CD4-positive, CD25-positive, alpha-beta regulatory T cell (primary cell): ENCODE measurements around the gene FOCAD. TPM values are rescaled to one million over a fixed set of nuclear protein-coding genes. Genes with fewer than 3 reads are reported as not detected.

Source experiments
- ATAC-seq, 2 donors: fragments of 150-1000 bp; cut with Tn5 transposase; one replicate each; pipeline ENCODE4 v1.10.0; 2021; ENCODE audit warnings: low read depth in 2 of 2, moderate number of reproducible peaks in 2 of 2, moderate library complexity in 1 of 2
- DNase-seq, 3 donors: peaks; one replicate each; pipeline versions ENCODE4 v3.0.0 to v3.0.0-alpha.2; 2012 to 2022; ENCODE audit warnings: mixed read lengths in 1 of 3
- H3K27ac ChIP-seq: one replicate; pipeline ENCODE4 v1.7.0; 2013; ENCODE audit warnings: mild to moderate bottlenecking, low read length; ENCODE audit not compliant: insufficient read depth, poor library complexity, severe bottlenecking
- H3K27me3 ChIP-seq: one replicate; pipeline ENCODE4 v1.7.0; 2013; ENCODE audit warnings: low read length; ENCODE audit not compliant: control insufficient read depth, insufficient read depth
- H3K36me3 ChIP-seq: one replicate; pipeline ENCODE4 v1.7.0; 2013; ENCODE audit warnings: mild to moderate bottlenecking, low read length, moderate library complexity; ENCODE audit not compliant: control insufficient read depth, insufficient read depth
- H3K4me1 ChIP-seq: 2 replicates; pipeline ENCODE4 v1.7.0; 2013; ENCODE audit warnings: mild to moderate bottlenecking, low read length; ENCODE audit not compliant: insufficient read depth, control insufficient read depth, poor library complexity, severe bottlenecking
- H3K4me3 ChIP-seq: one replicate; pipeline ENCODE4 v1.7.0; 2013; ENCODE audit warnings: low read depth, mild to moderate bottlenecking, low read length, moderate library complexity
- H3K9me3 ChIP-seq, 2 experiments: 1 replicate in 1 of 2; 2 replicates in 1 of 2; pipeline ENCODE4 v1.7.0; 2013; ENCODE audit warnings: low read length in 2 of 2, mild to moderate bottlenecking in 1 of 2, moderate library complexity in 1 of 2; ENCODE audit not compliant: control insufficient read depth in 2 of 2
- H3K27ac Mint-ChIP-seq, 3 donors: one replicate each; pipeline ENCODE4 v1.8.0; 2020 to 2022; ENCODE audit warnings: mild to moderate bottlenecking in 3 of 3, mixed read lengths in 3 of 3, moderate library complexity in 2 of 3
- H3K27me3 Mint-ChIP-seq: one replicate; pipeline ENCODE4 v1.8.0; 2022; ENCODE audit warnings: mild to moderate bottlenecking, mixed read lengths
- H3K36me3 Mint-ChIP-seq: one replicate; pipeline ENCODE4 v1.8.0; 2020; ENCODE audit warnings: mixed read lengths
- H3K4me1 Mint-ChIP-seq, 4 donors: one replicate each; pipeline ENCODE4 v1.8.0; 2020 to 2022; ENCODE audit warnings: mixed read lengths in 4 of 4, mild to moderate bottlenecking in 1 of 4
- H3K4me3 Mint-ChIP-seq, 4 donors: one replicate each; pipeline ENCODE4 v1.8.0; 2020 to 2022; ENCODE audit warnings: mild to moderate bottlenecking in 4 of 4, mixed read lengths in 4 of 4, moderate library complexity in 3 of 4
- H3K9me3 Mint-ChIP-seq, 7 donors: one replicate each; pipeline ENCODE4 v1.8.0; 2020 to 2022; ENCODE audit warnings: mixed read lengths in 7 of 7, mild to moderate bottlenecking in 3 of 7, moderate library complexity in 2 of 7
- polyA plus RNA-seq, 4 donors: library from polyadenylated mRNA; unstranded; fragments of 300-500 nt; fragmentation: Illumina TruSeq; gene quantifications; one replicate each; pipeline ENCODE4 v1.2.3, GENCODE V29; 2021
- total RNA-seq: library from RNA; stranded (reverse); gene quantifications from one replicate; pipeline ENCODE4 v1.2.3, GENCODE V29; 2022

The FOCAD gene
- total and polyA plus RNA-seq, 5 donors from 2014 or later = 9.0 to 19.6 (median 13.4) TPM

GRCh38 chr9:20978249-20978648, 294.2 kb downstream of the FOCAD start:
- ATAC-seq (no peak), DNase-seq (no peak)
- Histone ChIP-seq H3K36me3 (peaks cover 14% of the 10 kb centered on the region), H3K27ac (no peak overlapping the region), H3K27me3 (no peaks in the 10 kb centered on the region), H3K9me3 (no peaks in the 10 kb centered on the region), H3K4me3 (no peak overlapping the region), H3K4me1 (no peaks in the 10 kb centered on the region)
- Mint-ChIP-seq H3K9me3 (no peaks in the 10 kb centered on the region), H3K4me1 (no peaks in the 10 kb centered on the region), H3K27me3 (no peaks in the 10 kb centered on the region), H3K4me3 (no peak overlapping the region), H3K36me3 (peaks cover 52% of the 10 kb centered on the region), H3K27ac (no peak overlapping the region)

- Histone ChIP-seq H3K27ac (no peak overlapping the region), H3K4me1 (no peaks in the 10 kb centered on the region), H3K4me3 (no peak overlapping the region), H3K27me3 (no peaks in the 10 kb centered on the region), H3K9me3 (no peaks in the 10 kb centered on the region), H3K36me3 (peaks cover 18% of the 10 kb centered on the region)
- H3K9me3 Mint-ChIP-seq = no peaks in the 10 kb centered on the region
- H3K4me3 Mint-ChIP-seq = no peak overlapping the region
- DNase-seq (no peak), ATAC-seq (no peak)
- no peaks in the 10 kb centered on the region for H3K27me3 Mint-ChIP-seq
- H3K36me3 Mint-ChIP-seq = peaks cover 45% of the 10 kb centered on the region
- no peaks in the 10 kb centered on the region for H3K4me1 Mint-ChIP-seq
- no peak overlapping the region for H3K27ac Mint-ChIP-seq
These were observed 296.9 kb downstream of the FOCAD start for GRCh38 chr9:20980832-20981455.

GRCh38 chr9:20981486-20981885, 297.4 kb downstream of the FOCAD start:
- no peak overlapping the region for H3K27ac Mint-ChIP-seq
- ATAC-seq (no peak), DNase-seq (no peak)
- Histone ChIP-seq H3K27me3 (no peaks in the 10 kb centered on the region), H3K4me3 (no peak overlapping the region), H3K36me3 (peaks cover 18% of the 10 kb centered on the region), H3K4me1 (no peaks in the 10 kb centered on the region), H3K9me3 (no peaks in the 10 kb centered on the region), H3K27ac (no peak overlapping the region)
- no peak overlapping the region for H3K4me3 Mint-ChIP-seq
- H3K36me3 Mint-ChIP-seq = peaks cover 46% of the 10 kb centered on the region
- no peaks in the 10 kb centered on the region for H3K4me1 Mint-ChIP-seq
- H3K27me3 Mint-ChIP-seq = no peaks in the 10 kb centered on the region
- no peaks in the 10 kb centered on the region for H3K9me3 Mint-ChIP-seq

DNA sequence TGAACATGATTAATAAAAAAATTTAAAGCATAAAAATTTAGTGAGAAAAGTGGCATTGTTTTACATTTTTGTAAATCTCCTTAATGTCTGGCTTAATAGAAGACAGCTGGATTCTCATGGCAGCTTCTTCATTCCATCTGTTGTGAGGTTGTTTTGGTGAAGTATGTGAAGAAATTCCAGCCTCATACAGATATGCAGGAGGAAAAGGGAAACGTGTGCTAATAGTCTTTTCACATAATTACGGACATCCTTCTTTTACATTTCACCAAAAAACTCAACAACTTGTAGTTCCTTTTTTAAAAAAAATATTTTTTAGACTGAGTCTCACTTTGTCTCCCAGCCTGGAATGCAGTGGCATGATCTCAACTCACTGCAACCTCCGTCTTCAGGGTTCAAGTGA, 300.4 kb downstream of the FOCAD start:
- no peak for DNase-seq
- no peaks in the 10 kb centered on the region for H3K4me1 ChIP-seq
- no peaks in the 10 kb centered on the region for H3K9me3 ChIP-seq
- H3K36me3 Mint-ChIP-seq = peaks cover 44% of the 10 kb centered on the region
- H3K4me3 ChIP-seq = no peak overlapping the region
- no peak overlapping the region for H3K4me3 Mint-ChIP-seq
- H3K9me3 Mint-ChIP-seq = no peaks in the 10 kb centered on the region
- H3K27me3 ChIP-seq = no peaks in the 10 kb centered on the region
- no peak overlapping the region for H3K27ac ChIP-seq
- H3K4me1 Mint-ChIP-seq = no peaks in the 10 kb centered on the region
- H3K27ac Mint-ChIP-seq = no peak overlapping the region
- H3K36me3 ChIP-seq = peaks cover 11% of the 10 kb centered on the region
- H3K27me3 Mint-ChIP-seq = no peaks in the 10 kb centered on the region
- no peak for ATAC-seq

- H3K36me3 Mint-ChIP-seq = peaks cover 49% of the 10 kb centered on the region
- DNase-seq = no peak
- no peak overlapping the region for H3K4me3 Mint-ChIP-seq
- no peak for ATAC-seq
- H3K27me3 Mint-ChIP-seq = no peaks in the 10 kb centered on the region
- Histone ChIP-seq H3K27me3 (no peaks in the 10 kb centered on the region), H3K4me3 (no peak overlapping the region), H3K9me3 (no peaks in the 10 kb centered on the region), H3K27ac (no peak overlapping the region), H3K4me1 (no peaks in the 10 kb centered on the region), H3K36me3 (peaks cover 13% of the 10 kb centered on the region)
- H3K4me1 Mint-ChIP-seq = no peaks in the 10 kb centered on the region
- H3K9me3 Mint-ChIP-seq = no peaks in the 10 kb centered on the region
- H3K27ac Mint-ChIP-seq = no peak overlapping the region
These were observed 302.0 kb downstream of the FOCAD start for GRCh38 chr9:20985851-20986600.

DNA sequence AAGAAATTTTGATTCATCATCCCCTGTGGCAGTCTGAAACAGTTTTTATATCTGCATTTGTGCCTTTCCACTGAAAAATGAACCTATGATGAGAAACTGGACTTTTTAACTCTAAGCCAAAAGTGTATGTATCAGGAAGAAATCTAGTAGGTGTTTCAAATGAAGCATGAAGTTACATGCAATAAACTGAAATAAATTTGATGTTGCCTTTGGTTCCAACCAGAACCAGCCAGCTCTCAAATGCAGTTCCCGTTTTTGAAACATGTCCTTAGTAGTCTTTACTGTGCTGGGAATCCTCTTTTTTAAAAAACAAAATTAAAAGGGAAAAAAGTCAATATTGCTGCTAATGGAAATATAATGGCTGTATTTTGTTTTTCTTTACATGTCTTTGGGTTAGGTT, 303.5 kb downstream of the FOCAD start:
- Mint-ChIP-seq H3K4me3 (no peak overlapping the region), H3K27ac (no peak overlapping the region), H3K36me3 (peaks cover 41% of the 10 kb centered on the region), H3K4me1 (no peaks in the 10 kb centered on the region), H3K9me3 (no peaks in the 10 kb centered on the region), H3K27me3 (no peaks in the 10 kb centered on the region)
- ATAC-seq (no peak), DNase-seq (no peak)
- no peaks in the 10 kb centered on the region for H3K27me3 ChIP-seq
- H3K36me3 ChIP-seq = peaks cover 9% of the 10 kb centered on the region
- H3K9me3 ChIP-seq = no peaks in the 10 kb centered on the region
- no peak overlapping the region for H3K4me3 ChIP-seq
- no peak overlapping the region for H3K27ac ChIP-seq
- no peaks in the 10 kb centered on the region for H3K4me1 ChIP-seq

GRCh38 chr9:20988061-20988460, 304.0 kb downstream of the FOCAD start:
- H3K4me3 ChIP-seq = no peak overlapping the region
- DNase-seq = no peak
- H3K36me3 Mint-ChIP-seq = peaks cover 42% of the 10 kb centered on the region
- H3K9me3 Mint-ChIP-seq = no peaks in the 10 kb centered on the region
- H3K27me3 ChIP-seq = no peaks in the 10 kb centered on the region
- no peak overlapping the region for H3K27ac ChIP-seq
- H3K4me1 ChIP-seq = no peaks in the 10 kb centered on the region
- H3K27me3 Mint-ChIP-seq = no peaks in the 10 kb centered on the region
- no peak for ATAC-seq
- no peak overlapping the region for H3K4me3 Mint-ChIP-seq
- H3K4me1 Mint-ChIP-seq = no peaks in the 10 kb centered on the region
- no peak overlapping the region for H3K27ac Mint-ChIP-seq
- H3K36me3 ChIP-seq = peaks cover 9% of the 10 kb centered on the region
- H3K9me3 ChIP-seq = no peaks in the 10 kb centered on the region
